Neutrophil (primary cell): Measurements from ENCODE around the gene MTMR10.

Experiments used
- H3K27ac ChIP-seq: fragments of 200-600 bp; sonication (generic); 2 replicates; pipeline ENCODE4 v1.5.1; 2016; ENCODE audit warnings: mild to moderate bottlenecking, moderate library complexity
- H3K27me3 ChIP-seq: fragments of 200-600 bp; sonication (generic); 2 replicates; pipeline ENCODE4 v1.6.0; 2016; ENCODE audit warnings: mild to moderate bottlenecking
- H3K36me3 ChIP-seq: fragments of 200-600 bp; sonication (generic); 2 replicates; pipeline ENCODE4 v1.5.1; 2017
- H3K4me1 ChIP-seq, 2 experiments: fragments of 200-600 bp in 1 of 2; sonication (generic) in 1 of 2; 1 replicate in 1 of 2; 2 replicates in 1 of 2; pipeline versions ENCODE4 v1.5.1 to v1.6.1; 2013 to 2016; ENCODE audit warnings: low read depth in 1 of 2, low read length in 1 of 2, mild to moderate bottlenecking in 1 of 2, moderate library complexity in 1 of 2; ENCODE audit not compliant: control insufficient read depth in 1 of 2, insufficient read depth in 1 of 2
- H3K4me3 ChIP-seq, 2 experiments: fragments of 200-600 bp in 1 of 2; sonication (generic) in 1 of 2; 1 replicate in 1 of 2; 2 replicates in 1 of 2; pipeline ENCODE4 v1.5.1; 2013 to 2016; ENCODE audit warnings: low read depth in 1 of 2, low read length in 1 of 2, mild to moderate bottlenecking in 1 of 2, moderate library complexity in 1 of 2
- H3K9me3 ChIP-seq: fragments of 200-600 bp; sonication (generic); 2 replicates; pipeline ENCODE4 v1.5.1; 2016
- TF ChIP-seq, protein P1 (sequence below): fragments of 200-600 bp; sonication (generic); IDR thresholded peaks from 2 replicates; pipeline ENCODE4 v1.5.1; 2016; ENCODE audit warnings: antibody characterized with exemption

MTMR10 gene

DNA sequence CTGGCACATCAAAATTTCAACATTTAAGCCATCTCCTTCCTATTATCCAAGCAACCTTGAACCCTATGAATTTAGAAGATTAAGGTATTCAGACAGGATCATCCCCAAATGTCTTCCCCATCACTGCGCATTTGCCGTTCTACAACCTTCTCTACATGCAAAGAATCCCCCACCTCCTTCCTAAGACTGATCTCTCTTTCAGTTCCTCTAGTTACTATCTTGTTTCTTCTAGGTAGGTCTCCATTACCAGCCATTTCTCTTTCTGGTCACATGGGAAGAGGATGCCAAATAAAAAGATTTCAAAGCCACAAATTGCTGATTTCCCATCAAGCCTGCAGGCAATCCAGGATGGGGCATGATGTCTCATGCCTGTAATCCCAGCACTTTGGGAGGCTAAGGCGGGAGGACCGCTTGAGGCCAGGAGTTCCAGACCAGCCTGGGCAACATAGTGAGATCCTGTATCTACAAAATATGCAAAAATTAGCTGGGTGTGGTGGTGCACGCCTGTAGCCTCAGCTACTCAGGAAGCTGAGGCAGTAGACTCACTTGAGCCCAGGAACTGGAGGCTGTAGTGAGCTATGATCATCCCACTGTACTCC, 29.7 kb upstream of the MTMR10 start:
- TF ChIP-seq, protein P1, sequence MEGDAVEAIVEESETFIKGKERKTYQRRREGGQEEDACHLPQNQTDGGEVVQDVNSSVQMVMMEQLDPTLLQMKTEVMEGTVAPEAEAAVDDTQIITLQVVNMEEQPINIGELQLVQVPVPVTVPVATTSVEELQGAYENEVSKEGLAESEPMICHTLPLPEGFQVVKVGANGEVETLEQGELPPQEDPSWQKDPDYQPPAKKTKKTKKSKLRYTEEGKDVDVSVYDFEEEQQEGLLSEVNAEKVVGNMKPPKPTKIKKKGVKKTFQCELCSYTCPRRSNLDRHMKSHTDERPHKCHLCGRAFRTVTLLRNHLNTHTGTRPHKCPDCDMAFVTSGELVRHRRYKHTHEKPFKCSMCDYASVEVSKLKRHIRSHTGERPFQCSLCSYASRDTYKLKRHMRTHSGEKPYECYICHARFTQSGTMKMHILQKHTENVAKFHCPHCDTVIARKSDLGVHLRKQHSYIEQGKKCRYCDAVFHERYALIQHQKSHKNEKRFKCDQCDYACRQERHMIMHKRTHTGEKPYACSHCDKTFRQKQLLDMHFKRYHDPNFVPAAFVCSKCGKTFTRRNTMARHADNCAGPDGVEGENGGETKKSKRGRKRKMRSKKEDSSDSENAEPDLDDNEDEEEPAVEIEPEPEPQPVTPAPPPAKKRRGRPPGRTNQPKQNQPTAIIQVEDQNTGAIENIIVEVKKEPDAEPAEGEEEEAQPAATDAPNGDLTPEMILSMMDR = no peak
- no peaks in the 10 kb centered on the region for H3K36me3 ChIP-seq
- no peak overlapping the region for H3K4me3 ChIP-seq
- H3K4me1 ChIP-seq = no peaks in the 10 kb centered on the region
- no peaks in the 10 kb centered on the region for H3K27me3 ChIP-seq
- no peaks in the 10 kb centered on the region for H3K9me3 ChIP-seq
- H3K27ac ChIP-seq = no peak overlapping the region

DNA sequence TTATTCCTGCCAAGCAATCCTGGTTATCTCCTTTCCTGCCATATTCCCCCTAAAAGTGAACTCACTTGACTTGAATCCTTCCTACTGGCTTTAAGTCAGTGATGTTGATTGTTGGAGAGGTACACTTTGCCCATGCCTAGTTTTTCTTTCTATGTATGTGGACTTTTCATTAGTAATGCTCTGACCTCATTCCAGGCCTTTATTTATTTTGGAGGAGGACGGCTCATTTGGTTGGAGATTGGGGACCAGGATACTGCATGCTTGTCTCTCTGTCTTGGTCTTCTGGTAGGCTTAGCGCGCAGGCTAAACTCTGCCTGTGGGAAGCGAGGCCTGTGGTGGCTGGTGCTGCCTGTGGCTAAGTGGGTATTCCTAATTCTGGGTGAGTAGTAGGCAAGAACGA, 29.1 kb upstream of the MTMR10 start:
- TF ChIP-seq, protein P1 = no peak
- Histone ChIP-seq H3K36me3 (no peaks in the 10 kb centered on the region), H3K27ac (no peak overlapping the region)

DNA sequence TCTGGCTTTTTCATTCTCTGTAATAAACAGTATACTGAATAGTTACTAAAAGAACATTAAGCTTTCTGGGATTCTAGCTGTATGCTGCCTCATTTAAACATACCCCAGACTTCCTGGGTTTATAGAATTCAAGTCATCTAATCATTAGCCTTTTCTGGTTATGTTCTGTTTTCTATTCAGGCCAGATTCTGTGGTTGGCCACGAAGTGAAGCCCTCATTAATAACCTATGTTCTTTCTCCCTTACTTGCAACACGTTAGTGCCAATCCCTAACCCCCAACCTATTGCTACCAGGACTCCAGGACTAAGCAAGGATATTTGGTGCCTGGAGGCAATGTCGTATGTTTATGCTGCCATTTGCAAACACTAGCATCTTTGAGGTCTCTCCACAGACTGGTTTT, 28.6 kb upstream of the MTMR10 start:
- TF ChIP-seq, protein P1 = no peak
- Histone ChIP-seq H3K36me3 (no peaks in the 10 kb centered on the region), H3K27me3 (no peaks in the 10 kb centered on the region), H3K4me3 (no peak overlapping the region), H3K9me3 (no peaks in the 10 kb centered on the region), H3K4me1 (no peaks in the 10 kb centered on the region), H3K27ac (no peak overlapping the region)

More for the DNA sequence above, 29.1 kb upstream of the MTMR10 start:
- no peaks in the 10 kb centered on the region for H3K4me1 ChIP-seq
- no peak overlapping the region for H3K4me3 ChIP-seq
- H3K27me3 ChIP-seq = no peaks in the 10 kb centered on the region
- H3K9me3 ChIP-seq = no peaks in the 10 kb centered on the region

DNA sequence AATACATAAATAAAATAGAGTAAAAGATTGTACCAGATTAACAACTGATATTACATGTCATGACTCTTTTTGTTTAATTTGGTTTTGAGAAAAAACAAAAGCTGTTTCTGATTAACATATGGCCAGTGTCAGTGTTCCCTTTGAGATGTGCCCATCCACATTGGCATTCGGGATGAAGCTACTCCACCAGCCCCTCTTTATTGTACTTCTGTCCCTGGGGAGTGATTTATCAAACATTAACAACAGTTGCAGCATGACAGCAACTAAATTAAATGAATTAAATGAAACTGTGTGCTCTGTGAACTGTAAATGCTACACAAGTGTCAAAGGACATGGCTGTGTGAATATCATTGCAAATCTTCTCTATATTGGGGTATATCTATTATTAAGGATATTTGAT, 25.9 kb upstream of the MTMR10 start:
- TF ChIP-seq, protein P1 = no peak
- Histone ChIP-seq H3K4me3 (no peak overlapping the region), H3K4me1 (no peaks in the 10 kb centered on the region), H3K27me3 (no peaks in the 10 kb centered on the region), H3K36me3 (no peaks in the 10 kb centered on the region), H3K9me3 (no peaks in the 10 kb centered on the region), H3K27ac (no peak overlapping the region)

DNA sequence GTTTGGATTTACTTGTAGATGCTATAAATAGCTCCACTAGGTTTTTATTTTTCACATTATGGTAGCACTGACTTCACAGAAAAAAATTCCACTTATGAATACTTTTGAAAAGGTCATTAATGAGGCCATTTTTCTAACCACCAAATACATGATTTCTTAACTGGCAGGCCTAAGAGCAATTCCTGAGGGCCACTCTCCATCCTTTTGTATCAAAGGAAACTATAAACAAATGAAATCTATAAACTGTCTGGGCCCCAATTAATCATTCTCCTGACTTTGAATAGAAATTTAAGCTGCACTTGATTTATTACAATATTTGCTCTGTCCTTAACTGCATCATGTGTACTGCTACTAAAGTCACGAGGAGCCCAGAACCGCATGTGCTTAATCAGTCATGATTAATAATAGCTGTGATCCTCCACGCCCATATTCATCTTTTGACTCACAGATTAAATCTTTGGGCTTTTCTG, 25.1 kb upstream of the MTMR10 start:
- TF ChIP-seq, protein P1 = no peak
- no peak overlapping the region for H3K4me3 ChIP-seq
- H3K27me3 ChIP-seq = no peaks in the 10 kb centered on the region
- H3K36me3 ChIP-seq = no peaks in the 10 kb centered on the region
- H3K27ac ChIP-seq = no peak overlapping the region
- no peaks in the 10 kb centered on the region for H3K9me3 ChIP-seq
- no peaks in the 10 kb centered on the region for H3K4me1 ChIP-seq

DNA sequence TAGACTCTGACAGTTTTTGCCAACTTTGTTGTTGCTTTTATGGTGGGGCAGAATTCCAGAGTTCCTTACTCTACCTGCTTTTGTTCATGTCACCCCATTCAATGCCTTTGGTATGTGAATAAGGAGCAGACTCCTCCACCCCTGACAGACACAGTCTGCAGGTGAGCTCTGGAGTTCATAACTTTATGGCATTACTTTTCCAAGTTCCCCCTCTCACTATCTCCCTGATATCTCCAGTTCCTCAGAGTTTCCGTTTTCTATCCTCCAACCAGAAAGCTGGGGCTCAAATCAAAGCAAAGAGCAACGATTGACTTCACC, 23.1 kb upstream of the MTMR10 start:
- Histone ChIP-seq H3K27ac (no peak overlapping the region), H3K4me3 (no peak overlapping the region), H3K36me3 (no peaks in the 10 kb centered on the region), H3K27me3 (no peaks in the 10 kb centered on the region), H3K4me1 (no peaks in the 10 kb centered on the region), H3K9me3 (no peaks in the 10 kb centered on the region)
- TF ChIP-seq, protein P1 = no peak
